DMS79 (cell line): Measurements from ENCODE around the gene CCDC107.

Experiments
- DNase-seq: peaks from one replicate; lab custom pipeline; 2025; lab: John Stamatoyannopoulos, UW

The CCDC107 gene

DNA sequence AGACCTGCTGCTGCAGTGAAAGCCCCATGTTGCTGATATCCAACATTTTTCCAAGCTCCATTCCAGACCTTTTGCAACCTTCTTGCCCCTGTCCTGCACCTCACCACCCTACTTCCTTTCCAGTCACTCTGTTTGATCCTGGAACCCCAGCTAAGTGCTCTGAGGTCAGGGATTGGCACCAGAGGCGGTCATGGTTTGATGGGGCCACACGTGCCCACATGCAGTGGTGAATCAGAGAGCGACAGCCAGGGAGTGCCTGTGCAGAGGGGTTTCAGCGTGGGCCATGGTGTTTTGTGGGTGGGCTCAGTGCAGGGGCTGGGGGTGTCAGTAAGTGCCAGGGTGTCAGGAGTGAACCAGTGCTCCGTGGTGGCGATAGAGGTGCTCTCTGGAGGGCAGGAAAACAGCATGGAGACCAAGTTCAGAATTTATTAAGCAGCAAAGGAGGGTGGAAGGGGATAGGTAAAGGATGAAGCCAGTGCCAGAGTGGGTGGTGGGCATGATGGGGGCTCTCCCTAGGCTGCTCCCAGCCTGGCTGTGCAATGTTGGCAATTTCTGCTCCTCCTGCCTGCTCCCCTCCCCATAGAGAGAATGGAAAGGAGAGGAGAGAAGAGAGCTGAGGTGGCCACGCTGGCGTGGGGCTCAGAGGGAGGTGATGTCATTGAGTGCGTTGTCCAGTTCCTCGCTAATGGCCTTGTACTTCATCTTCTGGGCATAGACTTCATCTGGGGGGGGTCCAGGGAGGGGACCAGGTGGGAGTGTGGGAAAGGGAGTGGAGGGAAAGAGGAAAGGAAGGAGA lies 24.6 kb downstream of the CCDC107 start:
- DNase-seq, result no peak

DNA sequence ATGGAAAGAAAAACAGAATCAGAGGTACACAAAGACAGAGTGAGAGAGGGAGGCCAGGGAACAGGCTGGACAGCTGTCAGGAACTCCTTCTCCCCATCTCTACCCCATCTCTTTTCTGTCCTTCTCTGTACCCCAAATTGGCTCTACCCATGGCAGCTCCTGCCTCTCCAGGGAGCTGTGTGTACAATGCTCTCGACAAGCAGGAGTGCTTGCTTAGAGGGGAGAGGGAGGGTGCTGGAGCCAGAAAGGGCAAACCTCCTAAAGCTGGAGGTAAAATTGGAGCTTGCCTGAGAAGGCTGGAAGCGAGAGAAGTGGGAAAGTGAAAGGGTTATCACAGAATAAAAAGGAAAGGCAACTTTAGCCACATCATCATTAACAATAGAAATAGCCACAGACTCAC lies 25.2 kb downstream of the CCDC107 start:
- no peak for DNase-seq

DNA sequence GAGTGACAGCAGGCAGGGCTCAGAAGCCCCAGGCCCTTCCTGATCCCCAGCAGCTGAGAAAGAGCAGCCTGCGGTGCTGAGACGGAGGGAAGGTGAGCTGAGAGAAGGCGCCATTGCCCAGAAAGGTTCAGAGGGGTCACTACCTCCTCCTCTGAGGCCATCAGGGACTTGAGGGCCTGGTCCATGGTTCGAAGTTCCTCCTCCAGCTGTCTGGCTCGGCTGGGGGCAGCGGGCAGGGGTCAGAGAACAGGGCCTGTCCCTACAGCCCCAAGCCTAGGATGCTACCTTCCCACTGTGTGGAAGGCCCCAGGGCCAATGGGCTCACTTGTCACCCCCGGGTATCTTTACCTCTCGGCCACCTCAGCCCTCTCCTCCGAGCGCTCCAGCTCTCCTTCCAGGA lies 26.8 kb downstream of the CCDC107 start:
- no peak for DNase-seq

DNA sequence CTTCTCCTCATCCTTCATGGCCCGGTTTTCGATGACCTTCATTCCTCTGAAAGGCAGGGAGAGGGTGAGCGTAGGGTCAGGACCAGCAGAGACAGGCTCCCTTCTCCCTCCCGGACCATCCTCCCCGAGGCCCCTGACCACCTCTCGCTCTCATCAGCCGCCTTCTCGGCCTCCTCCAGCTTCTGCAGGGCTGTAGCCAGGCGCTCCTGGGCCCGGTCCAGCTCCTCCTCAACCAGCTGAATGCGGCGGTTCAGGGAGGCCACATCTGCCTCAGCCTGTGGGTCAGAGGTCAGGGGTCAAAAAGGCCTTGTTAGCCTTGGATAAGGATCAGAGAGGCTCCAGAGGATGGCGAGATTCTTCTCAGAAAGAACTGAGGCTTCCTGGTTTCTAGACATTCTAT lies 27.4 kb downstream of the CCDC107 start:
- DNase-seq, result no peak

DNA sequence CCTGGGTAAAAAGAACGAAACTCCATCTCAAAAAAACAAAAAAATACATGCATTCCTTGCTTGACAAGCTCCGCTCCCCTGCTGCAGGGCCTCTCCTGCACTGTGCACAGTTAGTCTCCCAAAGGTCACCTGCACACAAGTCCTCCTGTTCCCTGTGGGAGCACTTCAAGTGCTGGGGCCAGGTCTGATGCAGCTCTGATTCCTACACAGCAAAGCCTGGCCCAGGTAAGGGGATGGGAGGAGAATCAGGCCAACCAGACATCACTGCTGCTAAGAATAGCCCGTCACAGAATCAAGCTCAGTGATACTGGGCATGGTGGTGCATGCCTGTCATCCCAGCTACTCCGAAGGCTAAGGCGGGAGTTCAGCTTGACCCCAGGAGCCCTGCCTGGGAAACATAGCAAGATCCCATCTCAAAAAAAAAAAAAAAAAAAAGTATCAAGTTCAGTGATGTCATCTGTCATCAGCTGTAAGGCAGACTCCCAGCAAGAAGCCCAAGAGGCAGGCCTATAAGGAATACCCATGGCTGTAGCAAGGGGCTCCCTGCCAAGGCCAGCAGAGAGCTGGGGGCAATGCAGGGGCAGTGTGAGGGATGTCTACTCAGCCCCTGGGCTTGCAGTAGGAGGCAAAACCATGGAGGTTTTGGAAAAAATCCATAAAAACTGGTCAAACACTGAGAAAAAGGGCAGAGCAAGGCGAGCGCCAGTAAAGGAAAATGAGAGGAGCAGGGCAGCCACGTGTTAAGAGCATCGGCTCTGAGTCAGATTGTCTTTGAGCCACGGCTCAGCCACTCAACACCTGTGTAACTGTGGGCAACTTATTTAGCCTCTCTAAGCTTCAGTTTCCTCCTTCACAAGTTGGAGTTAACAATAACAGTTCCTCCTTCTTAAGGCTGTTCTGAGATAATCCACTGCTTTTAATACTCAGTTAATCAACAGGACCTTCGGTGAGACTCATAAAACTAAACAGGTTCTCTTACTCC lies 28.4 kb downstream of the CCDC107 start:
- DNase-seq, result no peak

DNA sequence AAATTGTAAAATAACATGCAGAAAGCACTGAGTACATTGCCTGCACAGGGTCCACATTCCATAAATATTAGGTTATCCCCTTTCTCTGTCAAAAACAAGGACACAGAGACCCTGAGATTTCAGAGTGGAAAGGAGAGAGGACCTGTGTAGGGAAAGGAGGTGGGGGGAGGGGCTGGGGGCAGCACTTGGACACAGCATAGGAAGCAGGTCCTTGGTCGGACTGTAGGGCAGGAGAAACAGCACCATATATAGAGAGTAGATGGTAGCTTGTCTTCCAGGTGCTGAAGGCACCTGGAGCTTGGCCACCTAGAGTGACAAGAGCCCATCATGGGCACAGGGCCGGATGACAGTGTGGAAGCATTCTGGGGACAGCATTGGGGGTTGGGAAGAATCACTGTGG lies 29.2 kb downstream of the CCDC107 start:
- DNase-seq, result no peak

DNA sequence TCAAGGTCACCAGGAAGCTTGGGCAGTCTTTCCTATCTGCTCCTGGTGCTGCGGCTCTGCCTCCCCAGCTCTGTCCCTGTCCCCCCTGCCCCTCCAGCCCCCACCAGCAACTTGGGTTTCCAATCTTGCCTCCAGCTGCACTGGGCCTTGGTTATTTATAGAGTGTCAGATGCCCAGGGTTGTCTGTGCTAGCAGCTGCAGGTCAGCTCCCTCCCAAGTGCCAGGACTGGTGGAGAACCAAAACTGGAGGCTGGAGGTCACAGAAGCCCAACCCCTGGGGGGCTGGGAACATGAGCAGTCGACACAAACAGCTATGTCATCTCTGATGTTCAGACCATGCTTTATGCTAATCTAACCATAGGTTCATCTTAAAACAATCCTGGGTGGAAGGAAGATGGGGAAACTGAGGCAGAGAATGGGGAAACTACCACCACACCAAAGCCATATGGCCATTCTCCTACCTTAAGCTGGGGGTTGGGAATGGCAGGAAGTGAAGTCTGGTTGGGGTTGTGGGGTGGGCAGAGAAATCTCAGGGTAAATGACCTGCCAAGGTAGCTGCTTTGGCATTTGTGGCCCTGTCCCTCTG lies 30.0 kb downstream of the CCDC107 start:
- DNase-seq, result no peak

DNA sequence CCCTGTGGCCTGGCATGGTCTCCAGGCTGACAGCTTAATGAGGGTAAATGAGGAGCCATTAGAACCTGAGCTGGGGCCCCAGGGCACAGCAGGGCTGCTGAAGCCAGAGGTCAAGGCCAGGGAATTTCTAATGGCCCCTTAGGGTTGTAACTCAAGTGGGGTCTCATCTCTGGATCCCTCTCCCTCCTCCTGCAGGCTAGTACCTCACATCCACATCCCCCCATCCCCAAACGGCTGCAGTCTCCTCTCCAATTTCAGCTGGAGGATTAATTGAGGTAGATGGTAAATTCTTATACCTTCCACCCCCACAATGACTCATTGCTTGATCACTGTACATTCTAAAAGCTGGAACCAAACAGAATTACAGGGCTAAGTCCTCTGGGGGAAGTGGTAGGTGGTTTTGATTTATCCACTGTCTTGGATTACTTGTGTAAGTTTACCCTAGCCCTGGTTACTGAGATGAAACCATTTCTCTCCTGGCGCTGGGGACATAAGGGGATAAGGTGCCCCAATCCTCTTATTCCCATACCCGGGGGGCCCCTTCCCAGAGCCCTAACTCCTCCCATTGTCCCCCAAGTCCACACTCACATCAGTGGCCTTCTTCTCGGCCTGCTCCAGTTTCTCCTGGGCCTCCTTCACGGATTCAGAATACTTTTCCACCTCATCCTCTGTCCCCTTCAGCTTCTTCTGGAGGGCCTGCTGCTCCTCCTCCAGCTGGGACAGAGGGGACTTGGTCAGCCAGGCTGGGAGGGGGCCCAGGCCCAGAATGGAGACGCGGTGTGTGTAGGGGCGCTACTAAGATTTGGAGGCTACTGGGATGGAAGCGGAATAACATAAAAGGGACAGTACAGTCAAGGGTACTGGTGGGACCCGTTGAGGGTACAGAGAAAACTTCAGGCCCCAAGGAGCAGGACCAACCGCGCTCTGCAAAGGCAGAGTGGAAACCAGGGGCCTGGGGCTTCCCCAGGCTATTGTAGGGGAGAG lies 30.8 kb downstream of the CCDC107 start:
- DNase-seq, result no peak

DNA sequence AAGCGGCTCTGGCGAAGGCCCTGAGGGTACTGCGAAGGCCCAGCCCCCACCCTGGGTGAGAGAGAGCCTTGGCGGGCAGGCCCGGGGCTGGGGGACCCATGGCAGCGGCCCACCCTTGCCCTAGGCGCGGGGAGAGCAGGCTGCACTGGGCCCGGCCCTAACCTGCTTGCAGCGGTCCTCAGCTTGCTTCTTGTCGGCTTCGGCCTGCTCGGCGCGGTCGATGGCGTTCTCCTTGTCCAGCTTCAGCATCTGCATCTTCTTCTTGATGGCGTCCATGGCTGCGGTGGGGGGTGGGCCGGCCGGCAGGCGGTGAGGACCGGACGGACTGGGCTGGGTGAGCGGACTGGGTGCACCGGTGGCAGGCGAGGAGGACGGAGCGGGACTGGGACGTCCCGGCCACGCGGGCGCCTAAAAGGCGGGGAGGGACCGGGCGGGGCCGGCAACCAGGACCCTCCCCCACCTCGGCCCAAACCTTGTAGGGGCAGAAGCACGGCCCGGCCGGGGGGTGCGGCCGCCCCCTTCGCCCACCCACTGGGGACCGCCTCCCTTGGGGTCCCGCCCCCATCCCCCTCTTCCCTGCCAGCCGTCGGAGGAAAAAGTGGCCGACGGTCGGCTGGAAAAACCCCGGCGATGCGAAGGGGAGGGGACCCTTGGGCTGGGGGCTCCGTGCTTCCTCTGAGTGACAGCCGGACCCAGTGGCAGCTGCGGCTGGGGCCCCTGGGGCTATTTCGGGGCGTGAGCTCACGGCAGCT lies 31.6 kb downstream of the CCDC107 start, which contains the start of gene TPM2:
TPM2 (minus strand) TSS at position 384 of the 752 bp plus-strand sequence; CDS start at position 276, 108 bp downstream.
- no peak for DNase-seq

DNA sequence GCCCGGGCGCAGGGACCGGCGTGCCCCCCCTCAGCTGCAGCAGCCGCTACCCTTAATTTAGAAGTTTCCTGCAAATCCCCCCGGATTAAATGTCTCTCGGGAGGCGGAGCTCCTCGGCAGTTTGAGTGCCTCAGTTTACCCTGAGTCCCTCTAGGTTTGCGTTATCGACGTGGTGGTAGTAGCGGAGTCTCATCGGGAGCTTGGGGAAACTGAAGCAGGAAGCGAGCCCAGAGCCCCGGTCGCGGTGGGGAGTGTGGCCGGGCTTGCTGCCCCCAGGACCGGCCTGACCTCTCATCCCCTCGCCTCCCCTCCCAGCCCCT lies 32.2 kb downstream of the CCDC107 start:
- no peak for DNase-seq

DNA sequence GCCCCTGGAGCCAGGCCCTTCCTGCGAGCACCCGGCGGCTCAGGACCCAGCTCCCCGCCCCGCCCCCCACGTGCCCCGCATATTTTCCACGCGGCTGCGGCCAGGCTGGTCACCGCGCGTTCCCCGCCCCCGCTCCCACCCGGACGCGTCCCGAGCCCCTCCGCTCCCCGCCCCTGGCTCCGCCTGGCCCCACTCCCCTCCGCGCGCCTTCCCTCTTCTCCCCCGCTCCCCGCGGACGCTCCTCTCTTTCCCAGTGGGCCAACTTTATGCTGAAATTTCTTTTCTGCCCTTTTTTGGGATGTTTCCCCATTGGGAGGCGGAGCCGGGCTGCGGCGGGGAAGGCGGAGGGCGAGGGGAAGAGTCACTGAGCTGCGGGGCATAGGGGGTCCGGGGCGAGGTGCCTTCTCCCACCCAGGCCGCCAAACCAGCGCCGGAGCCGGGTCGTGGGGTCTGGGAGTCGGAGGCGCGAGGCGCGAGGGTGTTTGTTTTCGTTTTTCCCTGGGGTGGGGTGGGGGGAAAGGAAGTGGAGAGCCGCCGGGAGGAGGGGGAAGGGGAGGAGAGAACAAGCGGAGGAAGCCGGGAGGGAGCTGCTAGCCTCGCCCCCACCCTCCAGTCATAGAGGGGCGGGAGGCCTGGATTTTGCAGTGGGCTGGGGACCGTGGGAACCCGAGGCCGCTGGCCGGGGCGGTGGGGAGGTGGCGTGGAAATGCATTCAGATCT lies 32.7 kb downstream of the CCDC107 start:
- DNase-seq, result peak; percentile 6

DNA sequence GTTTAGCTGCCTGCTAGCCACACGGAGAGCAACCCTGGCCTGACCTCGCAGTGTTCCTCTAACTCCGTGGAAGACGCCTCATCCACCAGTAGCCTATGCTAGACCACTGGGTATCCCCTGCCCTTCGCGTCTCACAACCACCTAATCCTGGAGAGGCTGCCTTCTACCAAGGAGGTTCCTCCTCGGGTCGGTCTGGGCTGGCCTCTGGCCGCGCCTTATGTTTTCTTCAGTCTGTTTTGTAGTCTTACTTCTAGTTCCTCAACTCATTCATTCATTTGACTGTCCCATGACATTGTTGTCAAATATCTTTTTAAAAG lies 33.2 kb downstream of the CCDC107 start:
- no peak for DNase-seq

DNA sequence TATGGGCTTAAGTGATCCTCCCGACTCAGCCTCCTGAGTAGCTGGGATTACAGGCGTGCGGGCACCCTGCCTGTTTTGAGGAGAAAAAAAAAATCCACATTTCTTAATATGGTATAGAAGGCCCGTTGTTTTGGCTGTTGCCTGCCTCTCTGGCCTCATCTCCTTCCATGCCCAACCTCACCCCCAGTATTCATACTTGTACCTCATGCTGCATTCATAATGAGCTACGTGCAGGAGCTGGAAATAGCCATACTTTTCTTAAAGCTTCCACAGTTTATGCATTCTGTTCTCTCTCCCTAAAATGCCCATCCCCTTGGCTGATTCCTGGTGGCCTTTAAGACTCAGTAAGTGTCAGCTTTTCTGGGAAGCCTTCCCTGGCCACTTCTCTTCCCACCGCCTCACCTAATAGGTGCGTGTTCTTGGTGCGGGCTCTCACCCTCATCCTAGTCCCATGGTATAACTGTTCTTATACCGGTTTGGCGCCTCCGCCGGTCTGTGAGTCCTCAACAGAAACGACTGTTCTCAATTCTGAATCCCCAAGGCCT lies 33.7 kb downstream of the CCDC107 start:
- no peak for DNase-seq

DNA sequence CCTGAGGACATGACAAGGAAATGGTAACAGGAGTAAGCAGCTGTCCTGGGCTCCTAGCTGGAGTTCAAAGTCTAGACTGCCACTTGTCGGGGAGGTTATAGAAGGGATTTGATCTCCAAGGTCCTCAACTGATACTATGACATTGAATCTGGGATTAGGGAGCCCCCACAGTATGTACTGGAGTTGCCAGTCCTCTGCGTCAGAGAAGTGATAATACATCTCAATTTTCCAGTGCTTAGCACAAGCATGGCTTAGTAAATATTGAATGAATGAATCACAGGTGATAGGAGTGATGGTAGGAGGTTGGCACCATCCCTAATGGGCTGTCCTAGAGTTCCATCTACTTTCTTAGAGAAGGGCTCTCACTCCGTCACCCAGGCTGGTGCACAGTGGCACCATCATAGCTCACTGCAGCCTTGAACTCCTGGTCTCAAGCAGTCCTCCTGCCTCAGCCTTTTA lies 37.9 kb downstream of the CCDC107 start:
- no peak for DNase-seq

DNA sequence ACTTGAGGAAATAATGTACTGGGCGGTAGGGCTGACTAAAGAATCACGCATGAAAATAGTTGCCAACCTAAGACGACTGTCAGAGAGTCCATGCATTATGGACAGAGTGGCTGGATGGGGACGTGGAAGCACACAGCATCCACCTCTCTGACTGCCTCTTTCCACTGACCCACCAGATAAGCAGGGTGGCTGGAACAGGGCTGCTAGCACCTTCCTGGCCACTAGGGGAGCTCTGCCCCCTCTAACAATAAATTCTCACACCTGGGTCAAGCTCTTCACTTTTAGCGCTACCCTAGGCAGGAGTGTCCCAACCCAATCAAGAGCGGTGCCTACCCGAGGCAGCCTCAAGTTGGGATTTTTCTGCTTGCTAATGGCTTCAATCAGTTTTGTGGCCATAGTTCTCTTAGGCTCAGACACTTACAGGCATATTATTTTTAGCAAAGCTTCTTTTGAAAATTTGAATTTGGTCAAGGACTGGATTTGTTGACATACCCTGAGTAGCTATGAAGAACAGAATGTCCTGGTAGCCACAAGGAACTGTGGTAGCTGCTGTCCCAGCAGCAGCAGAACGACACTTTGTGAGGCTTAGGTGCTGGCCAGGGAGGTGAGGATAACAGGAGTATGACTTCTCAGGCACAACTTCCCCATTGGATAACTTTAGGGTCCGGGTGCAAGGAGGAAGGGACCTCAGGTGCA lies 38.6 kb downstream of the CCDC107 start:
- DNase-seq, result no peak

DNA sequence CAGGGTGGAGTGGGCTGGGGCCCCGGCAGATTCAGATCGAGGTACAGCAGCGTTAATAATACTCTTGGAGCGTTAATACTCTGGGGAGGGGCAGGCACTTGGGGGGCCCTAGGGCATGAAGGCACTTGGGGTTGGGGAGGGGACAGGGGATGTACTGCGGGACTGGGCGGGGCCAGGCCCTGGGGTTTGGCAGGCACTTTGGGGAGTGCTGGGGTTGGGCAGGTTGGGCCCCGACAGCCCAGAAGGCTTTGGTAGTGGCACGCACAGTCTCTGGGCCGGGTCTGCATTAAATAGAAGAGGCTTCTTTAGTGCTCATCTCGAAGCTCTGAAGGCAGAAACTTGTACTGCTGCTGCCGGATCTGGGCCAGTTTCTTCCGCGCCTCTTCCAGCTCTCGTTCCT lies 39.4 kb downstream of the CCDC107 start:
- no peak for DNase-seq

DNA sequence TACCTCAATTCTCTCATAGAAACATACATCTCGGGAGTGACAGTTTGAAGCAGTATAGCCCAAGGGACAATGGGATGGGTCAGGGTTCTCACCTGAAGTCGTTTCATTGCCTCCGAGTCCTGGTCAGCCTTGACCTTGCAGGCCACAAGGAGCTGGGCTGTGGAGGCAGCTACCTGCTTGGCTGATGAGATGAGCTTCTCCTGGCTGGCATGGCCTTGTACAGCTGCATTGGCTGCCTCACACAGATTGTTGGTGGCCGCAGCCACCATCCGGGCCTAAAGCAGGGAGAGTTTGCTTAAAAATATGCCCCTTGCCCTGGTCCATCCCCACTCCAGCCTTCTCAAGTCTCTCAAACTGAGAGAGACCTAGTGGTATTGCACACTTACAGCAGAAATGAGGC lies 40.1 kb downstream of the CCDC107 start:
- DNase-seq, result no peak

DNA sequence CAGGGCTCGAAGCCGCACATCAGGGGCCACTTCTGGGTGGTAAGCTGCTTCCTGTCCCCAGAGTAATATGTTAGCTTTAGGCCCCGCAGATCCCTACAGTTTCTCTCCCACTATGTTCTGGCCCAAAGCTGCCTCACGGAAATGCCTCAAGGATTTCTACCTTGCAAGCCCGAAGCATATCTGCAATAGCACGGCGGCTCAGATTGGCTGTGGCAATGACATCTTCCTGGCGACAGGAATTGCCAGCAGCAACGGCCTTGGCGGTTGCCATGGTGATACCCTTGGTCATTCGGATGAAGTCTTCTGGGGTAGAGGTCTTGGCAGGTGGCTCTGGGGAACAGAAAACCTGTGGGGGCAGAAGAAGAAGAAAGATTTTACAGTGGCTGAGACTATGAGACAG lies 41.9 kb downstream of the CCDC107 start:
- DNase-seq, result no peak

DNA sequence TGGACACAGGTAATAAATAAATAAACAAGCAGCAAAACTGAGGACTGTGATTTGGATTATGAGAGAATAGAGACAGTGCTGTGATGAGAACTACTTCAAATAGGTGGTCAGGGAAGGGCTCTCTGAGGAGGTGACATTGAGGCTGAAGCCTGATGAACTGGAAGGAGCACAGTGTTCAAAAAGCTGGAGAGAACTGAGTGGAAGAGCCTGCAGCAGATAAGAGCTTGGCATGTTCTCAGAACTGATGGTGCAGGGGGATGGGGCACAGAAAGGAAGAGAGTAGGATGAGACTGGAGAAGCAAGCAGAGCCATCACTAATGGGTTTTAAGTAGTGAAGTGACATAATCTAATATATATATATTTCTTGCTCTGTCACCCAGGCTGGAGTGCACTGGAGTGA lies 42.9 kb downstream of the CCDC107 start:
- DNase-seq, result no peak
